Adrenal gland (tissue), 5 donors: ENCODE measurements around the gene ABAT.

Experiments
- CTCF ChIP-seq, 6 experiments: fragments of 450-650 bp in 4 of 6; fragments of 200-600 bp in 2 of 6; sonication (generic) in 1 of 6; IDR thresholded peaks; 1 replicate in 5 of 6; 2 replicates in 1 of 6; pipeline versions ENCODE4 v1.5.1 to v1.8.0; 2016 to 2021; ENCODE audit warnings: antibody characterized with exemption in 6 of 6, mild to moderate bottlenecking in 2 of 6, moderate library complexity in 1 of 6
- POLR2A ChIP-seq, 2 donors: fragments of 450-650 bp; IDR thresholded peaks; one replicate each; pipeline ENCODE4 v1.6.1; 2017; ENCODE audit warnings: antibody characterized with exemption in 2 of 2, mild to moderate bottlenecking in 2 of 2, moderate library complexity in 1 of 2
- donor health status: DM: no; HTN: no; CAD: no.

- TF ChIP-seq CTCF (IDR thresholded peaks at IDR 0.05): no peak
- TF ChIP-seq POLR2A (IDR thresholded peaks at IDR 0.05): no peak
Observed at GRCh38 chr16:8717469-8717868, 43.1 kb downstream of the ABAT start.
